H1 (cell line): Measurements from ENCODE around the gene L3MBTL4.

Experiments
- BACH1 ChIP-seq: IDR thresholded peaks from 2 replicates; pipeline ENCODE4 v1.6.1; 2012; ENCODE audit warnings: low read length, improper control_type of control experiment
- CTCF ChIP-seq, 3 experiments: IDR thresholded peaks; 1 replicate in 2 of 3; 2 replicates in 1 of 3; pipeline versions ENCODE4 v1.5.1 to v1.6.1; 2011; ENCODE audit warnings: low read length in 3 of 3, mild to moderate bottlenecking in 3 of 3, inconsistent platforms in 2 of 3, low read depth in 1 of 3, moderate library complexity in 1 of 3; ENCODE audit not compliant: insufficient read depth in 1 of 3; ENCODE audit errors: control extremely low read depth in 1 of 3
- EP300 ChIP-seq, 2 experiments: IDR thresholded peaks; 1 replicate in 1 of 2; 2 replicates in 1 of 2; pipeline ENCODE4 v1.6.1; 2011 to 2012; ENCODE audit warnings: low read depth in 2 of 2, low read length in 2 of 2, mild to moderate bottlenecking in 2 of 2, borderline replicate concordance in 1 of 2, inconsistent platforms in 1 of 2, moderate library complexity in 1 of 2
- EZH2 ChIP-seq: fragments of 200-600 bp; sonication (generic); IDR thresholded peaks from 2 replicates; pipeline ENCODE4 v1.7.1; 2012; ENCODE audit warnings: low read depth, mild to moderate bottlenecking, moderate library complexity, low read length, inconsistent platforms; ENCODE audit not compliant: severe bottlenecking
- HDAC6 ChIP-seq: IDR thresholded peaks from one replicate; pipeline ENCODE4 v1.7.1; 2012; ENCODE audit warnings: low read depth, mild to moderate bottlenecking, inconsistent platforms, low read length, moderate library complexity
- MAX ChIP-seq: IDR thresholded peaks from 2 replicates; pipeline ENCODE4 v1.6.1; 2012; ENCODE audit warnings: inconsistent platforms
- POLR2A ChIP-seq, 2 experiments: IDR thresholded peaks; 1 replicate in 1 of 2; 2 replicates in 1 of 2; pipeline ENCODE4 v1.6.1; 2011; ENCODE audit warnings: low read depth in 2 of 2, low read length in 2 of 2, mild to moderate bottlenecking in 2 of 2; ENCODE audit errors: control extremely low read depth in 1 of 2
- SIX5 ChIP-seq: IDR thresholded peaks from 2 replicates; pipeline ENCODE4 v1.6.1; 2011; ENCODE audit warnings: mild to moderate bottlenecking, low read depth, low read length

- no peak for TF ChIP-seq CTCF (IDR thresholded peaks at IDR 0.05; ENCODE audit: control extremely low read depth in 1 of 3, insufficient read depth in 1 of 3, low read depth in 1 of 3, low read length in 3 of 3)
- TF ChIP-seq MAX = no peak
- no peak for TF ChIP-seq EZH2
- no peak for TF ChIP-seq HDAC6
- no peak for TF ChIP-seq SIX5
- no peak for TF ChIP-seq POLR2A (IDR thresholded peaks at IDR 0.05; ENCODE audit: control extremely low read depth in 1 of 2, low read depth in 2 of 2, low read length in 2 of 2)
- no peak for TF ChIP-seq BACH1
- TF ChIP-seq EP300 (IDR thresholded peaks at IDR 0.05; ENCODE audit: borderline replicate concordance in 1 of 2, low read depth in 2 of 2, low read length in 2 of 2) = no peak
Observed at GRCh38 chr18:6079406-6079805, 335.3 kb downstream of the L3MBTL4 start.
